ENCODE data around the gene ANO1.

ANO1 gene

DNA sequence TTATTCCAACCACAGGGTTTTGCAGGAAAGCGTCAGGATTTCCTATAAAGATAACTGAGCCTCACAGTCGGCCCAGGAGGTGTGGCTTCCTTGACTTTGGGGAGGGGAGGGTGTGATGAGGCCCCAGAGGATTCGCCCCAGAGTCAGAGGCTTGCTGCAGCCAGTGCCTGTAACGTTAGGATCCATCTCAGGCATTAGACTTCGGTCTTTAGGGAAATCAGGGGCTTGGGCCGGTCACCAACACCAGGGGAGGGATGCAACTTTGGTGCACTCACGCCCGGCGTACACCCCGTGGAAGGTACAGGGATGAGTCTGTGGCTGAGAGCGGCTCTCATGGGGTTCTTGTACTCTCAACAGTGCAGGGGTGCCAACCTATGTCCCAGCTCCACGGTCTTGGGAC lies 5.7 kb upstream of the ANO1 start:
- DNase-seq (ENCODE audit: insufficient read length, low spot score): no peak
- FAIRE-seq: no peak

DNA sequence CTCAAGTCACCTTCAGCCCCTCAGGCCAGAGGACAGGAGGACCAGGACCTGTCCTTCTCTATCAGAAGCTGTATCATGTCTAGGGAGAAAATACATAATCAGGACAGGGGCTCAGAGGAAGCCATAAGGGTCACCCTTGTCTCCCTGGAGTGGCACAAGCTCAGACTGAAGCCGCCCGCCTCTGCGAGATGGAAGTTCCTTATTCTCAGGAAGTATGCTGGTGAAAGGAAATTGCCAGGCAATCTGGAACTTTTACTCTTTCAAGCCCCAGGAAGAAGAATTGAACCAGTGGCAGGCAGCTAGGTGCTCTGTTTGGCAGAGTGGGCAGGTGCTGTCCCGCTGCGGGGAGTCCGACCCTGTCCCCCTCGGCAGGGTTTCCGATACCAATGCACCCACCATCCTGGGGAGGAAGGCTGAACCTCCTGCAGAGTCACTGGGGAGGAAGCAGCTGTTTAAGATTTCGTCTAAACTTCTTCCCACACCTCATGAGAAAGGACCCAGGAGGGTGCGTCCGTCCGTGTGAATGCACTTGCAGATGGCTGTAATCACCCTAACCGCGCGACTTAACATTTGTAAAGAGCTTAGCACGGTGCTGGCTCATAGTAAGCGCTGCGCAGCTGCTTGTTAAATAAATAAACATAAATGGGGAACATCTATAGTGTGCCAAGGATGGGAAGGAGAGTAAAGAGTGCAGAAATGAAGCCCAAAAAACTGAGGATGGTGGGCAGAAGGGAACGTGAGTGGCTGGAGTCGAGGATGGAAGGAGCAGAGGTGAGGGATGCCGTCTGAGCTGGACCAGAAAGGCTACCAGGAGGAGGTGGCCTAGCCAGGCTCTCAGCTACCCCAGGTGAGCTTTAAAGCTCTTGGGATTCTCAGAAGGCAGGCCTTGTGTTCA lies 5.0 kb upstream of the ANO1 start:
- FAIRE-seq: no peak

DNA sequence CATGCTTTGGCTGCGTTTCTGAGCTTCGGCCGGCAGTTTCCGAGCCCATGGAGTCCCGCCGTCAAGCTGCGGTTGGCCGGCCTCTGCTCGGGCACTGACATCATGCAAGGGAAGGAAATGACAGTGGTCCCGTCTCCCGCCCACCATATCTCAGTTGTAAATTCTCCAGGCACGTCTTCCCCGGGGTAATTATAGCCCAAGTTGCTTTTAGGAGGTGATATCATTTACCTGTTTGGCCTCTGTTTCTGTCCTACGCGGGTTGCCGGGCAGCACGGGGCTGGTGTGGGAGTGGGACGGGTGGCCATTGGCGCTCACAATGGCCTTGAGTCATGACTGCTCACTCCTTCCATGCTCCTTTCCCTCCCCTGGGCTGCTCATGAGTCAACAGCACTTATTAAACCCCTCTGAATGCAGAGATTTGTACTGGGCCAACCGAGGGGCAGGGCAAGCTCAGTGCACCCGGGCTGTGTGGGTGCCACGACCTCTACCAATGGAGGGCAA lies 4.2 kb upstream of the ANO1 start:
- DNase-seq (ENCODE audit: insufficient read length, low spot score) (no peak), FAIRE-seq (no peak)

More for the DNA sequence above, 5.0 kb upstream of the ANO1 start:
- DNase-seq (ENCODE audit: insufficient read length, low spot score): no peak

DNA sequence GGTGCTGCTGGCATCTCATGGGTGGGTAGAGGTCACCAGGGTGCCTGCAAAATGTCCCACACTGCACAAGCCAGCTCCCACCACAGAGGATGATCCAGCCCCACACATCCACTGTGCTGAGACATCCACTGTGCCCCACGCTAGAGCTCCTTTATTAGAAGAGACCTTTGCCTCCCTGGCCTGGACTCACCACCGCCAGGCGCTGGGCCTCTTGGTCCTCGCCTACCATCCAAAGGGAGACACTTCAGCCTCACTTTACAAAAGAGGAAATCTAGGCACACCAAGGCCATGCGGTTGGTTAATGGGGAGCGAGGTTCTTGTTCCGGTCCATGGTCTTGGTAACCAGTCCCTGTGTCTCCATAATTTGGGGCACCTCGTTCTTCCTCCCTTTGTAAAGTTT lies 3.4 kb upstream of the ANO1 start:
- no peak for DNase-seq (ENCODE audit: insufficient read length, low spot score)
- FAIRE-seq: no peak

DNA sequence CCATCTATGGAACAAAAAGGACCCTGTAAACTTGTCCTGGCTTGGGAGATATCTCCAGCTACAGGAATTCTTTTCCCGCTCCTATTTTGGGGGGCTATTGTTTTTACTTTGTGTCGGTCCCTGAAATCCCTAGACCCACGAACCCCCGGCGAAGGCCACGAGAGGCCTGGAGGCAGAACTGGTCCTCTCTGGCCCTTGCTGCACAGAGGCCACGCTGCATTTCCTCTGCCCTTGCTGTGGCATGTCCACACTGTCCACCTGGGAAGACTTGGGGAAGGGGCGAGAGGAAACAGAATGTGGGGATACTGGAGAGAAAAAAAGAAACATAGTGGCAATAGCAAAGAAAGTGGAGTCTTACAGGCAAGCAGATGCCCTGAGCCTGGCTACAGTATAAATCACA lies 2.3 kb upstream of the ANO1 start:
- FAIRE-seq (no peak), DNase-seq (ENCODE audit: insufficient read length, low spot score) (no peak)

DNA sequence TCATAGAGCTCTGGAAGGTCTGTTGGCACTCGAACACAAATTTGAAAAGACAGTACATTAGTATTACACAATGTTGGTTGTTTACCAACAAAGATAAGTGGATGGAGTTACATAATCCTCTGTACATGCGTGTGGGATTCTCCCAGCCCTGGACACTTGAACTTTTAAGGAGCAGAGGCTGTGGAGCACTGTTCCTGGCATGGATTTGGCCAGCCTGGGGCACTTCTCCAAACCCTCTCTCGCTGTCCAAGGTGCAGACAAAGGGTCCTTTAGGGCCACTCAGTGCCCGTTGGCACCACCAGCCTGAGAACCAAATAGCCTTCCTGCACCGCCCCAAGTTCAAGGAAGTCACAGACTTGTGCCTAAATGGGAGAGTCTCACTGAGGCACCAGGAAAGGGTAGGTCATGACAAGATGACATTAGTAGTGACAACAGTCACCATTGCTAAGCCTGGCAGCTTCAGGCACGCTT lies 1.6 kb upstream of the ANO1 start:
- DNase-seq (ENCODE audit: insufficient read length, low spot score) (no peak), FAIRE-seq (peak; percentile 36)

DNA sequence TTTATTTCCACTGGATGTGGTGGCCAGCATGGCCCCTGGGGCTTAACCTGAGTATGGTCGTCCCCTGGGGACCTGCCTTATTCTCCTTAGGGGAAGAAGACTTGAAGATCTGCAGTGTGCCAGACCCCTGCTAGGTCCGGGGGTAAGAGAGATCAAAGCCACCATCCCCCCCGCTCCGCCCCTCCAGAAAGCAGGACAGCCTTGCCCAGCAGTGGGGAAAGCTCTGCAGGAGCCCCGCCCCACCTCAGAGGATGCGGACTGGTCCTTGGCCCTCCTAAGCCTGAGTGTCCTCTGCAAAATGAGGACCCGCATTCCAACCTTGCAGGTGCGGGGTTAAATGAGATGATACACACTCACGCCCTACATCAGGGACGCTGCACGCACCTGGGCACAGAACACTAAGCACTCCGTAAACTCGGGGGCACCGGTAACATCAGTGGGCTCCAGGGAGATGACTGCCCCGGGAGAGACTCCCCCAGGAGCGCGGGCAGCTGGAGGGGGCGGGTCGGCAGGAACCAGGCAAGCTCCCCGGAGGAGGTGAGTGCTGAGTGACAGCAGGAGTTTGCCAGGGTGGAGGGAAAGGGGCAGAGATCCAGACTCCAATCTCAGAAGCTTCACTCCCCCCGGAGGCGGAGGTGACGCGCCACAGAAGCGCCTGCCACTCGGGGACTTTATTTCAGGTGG lies 564 bp upstream of the ANO1 start:
- FAIRE-seq (no peak), DNase-seq (ENCODE audit: insufficient read length, low spot score) (no peak)

DNA sequence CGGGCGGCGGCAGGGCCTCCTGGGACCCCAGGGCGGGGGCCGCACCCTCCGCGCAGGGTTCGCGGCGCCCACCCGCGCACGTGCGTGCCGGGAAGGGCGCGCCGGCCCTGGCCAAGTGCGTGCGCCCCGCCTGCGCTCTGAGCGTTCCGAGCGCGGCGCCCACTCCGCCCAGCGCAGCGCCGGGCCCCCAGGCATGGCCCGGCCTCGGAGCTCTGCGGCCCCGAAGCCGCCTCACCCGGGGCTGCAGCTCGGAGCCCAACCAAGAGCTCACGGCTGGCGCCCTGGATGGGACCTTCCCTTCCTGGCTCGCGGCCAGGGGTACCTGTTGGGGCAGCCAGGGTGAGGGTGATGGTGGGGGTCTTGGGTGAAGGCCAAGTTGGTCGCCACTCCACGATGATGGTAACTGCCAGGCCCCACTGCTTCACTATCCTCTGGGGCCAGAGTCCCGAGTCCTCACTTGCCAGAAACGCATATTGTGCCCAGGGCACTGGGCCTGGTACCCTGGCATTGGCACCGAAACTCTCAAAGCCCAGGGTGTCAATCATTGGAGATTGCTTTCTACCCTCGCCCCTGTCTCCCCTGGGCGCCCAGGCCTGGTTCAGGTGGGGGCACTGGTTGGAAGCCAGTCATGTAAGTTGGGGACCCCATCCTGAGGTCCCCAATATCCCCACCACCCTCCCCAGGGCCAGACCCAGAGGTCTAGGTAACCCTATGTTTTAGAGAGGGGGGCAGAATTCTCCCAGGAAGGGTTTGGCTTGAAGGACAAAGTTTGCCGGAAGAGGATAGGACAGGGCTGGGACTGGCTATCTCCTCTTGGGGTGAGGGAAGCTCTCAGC lies 882 bp downstream of the ANO1 start:
- DNase-seq (ENCODE audit: insufficient read length, low spot score) (no peak), FAIRE-seq (no peak)

DNA sequence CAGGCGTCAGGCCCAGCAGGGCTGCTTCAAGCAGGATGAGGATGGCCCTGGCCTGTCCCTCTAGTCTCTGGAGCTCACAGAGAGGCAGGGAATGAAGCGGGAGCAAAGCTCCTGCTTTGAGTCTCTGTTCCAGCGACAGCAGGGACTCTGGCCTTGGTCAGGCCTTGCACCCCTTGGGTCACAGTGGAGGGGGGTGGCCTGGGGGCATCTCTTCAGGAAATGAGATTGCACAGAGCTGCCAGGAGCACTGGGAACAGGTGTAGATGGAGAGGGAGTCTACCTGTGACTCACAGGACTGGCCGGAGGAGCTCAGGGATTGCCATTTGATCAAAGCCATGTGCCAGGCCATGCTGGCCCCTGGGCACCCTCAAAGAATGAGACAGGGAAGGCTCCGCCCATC lies 1.6 kb downstream of the ANO1 start:
- DNase-seq (ENCODE audit: insufficient read length, low spot score) (no peak), FAIRE-seq (no peak)

DNA sequence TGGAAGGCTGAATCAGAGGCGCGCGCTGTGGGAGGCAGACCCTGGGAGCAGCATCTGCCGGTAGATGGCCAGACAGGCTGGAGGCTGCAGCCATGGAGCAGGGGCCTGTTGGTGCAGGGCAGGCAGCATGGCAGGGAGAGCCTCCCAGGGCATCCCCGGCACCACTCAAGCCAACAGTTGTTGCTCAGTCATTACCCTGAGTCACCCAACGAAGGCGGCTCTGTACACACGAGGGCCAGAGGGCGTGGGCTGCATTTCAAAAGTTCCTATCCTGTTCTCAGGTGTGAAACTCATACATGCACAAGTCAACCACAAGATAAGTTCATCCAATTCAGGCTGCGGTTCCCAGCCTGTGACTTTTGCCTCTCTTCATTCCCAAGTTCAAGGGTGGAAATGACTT lies 2.6 kb downstream of the ANO1 start:
- no peak for DNase-seq (ENCODE audit: insufficient read length, low spot score)
- FAIRE-seq: no peak

DNA sequence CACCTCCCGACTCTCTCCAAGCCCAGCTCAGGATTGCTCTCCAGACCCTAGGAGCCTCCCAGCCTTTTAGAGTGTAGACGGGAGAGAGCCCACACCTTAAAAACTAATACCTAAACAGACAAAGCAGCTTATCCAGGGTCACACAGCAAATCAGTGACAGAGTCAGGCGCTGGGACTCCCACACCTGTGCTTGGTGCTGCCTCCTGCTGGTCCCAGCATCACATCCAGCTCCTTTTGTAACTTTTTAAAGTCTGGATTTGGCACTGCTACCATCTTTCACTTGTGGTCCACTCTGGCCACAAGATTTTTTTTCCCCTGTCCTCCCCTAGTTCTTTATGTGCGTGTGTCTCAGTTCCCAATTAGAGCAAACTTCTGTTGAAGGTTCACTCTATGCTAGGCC lies 4.7 kb downstream of the ANO1 start:
- DNase-seq (ENCODE audit: insufficient read length, low spot score): no peak
- FAIRE-seq: no peak

DNA sequence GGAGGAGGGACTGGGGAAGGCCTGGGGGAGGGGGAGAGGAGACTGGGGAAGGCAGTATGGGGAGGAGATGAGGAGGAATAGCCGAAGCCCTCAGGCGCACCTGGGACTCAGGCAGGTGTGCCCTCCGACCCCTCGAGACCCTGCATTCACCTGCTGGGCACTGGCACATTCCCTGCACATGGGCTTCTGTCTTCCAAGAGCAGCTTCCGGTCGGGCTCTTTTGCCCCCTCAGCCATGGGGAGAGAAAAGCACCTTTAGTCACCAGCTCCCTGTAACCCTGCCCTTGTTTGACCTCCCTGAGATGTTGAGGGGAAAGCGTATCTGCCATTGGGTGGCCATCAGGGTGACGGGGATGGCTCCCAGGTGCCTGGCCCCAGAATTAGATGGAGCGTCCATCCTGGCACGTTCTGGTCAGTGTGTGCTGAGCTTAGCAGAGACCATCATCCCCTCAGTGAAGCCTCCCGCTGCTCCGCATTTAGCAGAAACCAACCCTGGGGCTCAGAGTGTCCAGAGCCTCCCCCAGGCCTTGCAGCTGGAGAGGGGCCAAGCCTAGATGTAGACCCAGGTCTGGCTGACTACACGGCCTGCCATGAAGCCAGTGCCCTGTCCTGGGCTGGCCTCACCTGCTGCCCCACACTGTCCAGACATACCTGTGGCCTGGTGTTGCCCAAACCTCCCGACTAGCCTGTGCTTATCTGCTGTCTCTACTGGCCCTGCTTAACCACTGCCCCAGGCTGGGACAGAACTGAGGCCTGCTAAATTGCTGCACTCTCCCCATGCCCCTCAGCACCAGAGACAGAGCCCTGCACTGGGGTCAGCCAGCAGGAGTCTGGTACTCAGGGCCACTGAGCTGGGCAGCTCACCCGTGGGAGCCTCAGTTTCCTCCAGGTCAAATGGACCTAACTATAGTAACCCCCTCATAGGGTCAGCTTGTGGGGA lies 6.2 kb downstream of the ANO1 start:
- FAIRE-seq (peak; percentile 9), DNase-seq (ENCODE audit: insufficient read length, low spot score) (no peak)

DNA sequence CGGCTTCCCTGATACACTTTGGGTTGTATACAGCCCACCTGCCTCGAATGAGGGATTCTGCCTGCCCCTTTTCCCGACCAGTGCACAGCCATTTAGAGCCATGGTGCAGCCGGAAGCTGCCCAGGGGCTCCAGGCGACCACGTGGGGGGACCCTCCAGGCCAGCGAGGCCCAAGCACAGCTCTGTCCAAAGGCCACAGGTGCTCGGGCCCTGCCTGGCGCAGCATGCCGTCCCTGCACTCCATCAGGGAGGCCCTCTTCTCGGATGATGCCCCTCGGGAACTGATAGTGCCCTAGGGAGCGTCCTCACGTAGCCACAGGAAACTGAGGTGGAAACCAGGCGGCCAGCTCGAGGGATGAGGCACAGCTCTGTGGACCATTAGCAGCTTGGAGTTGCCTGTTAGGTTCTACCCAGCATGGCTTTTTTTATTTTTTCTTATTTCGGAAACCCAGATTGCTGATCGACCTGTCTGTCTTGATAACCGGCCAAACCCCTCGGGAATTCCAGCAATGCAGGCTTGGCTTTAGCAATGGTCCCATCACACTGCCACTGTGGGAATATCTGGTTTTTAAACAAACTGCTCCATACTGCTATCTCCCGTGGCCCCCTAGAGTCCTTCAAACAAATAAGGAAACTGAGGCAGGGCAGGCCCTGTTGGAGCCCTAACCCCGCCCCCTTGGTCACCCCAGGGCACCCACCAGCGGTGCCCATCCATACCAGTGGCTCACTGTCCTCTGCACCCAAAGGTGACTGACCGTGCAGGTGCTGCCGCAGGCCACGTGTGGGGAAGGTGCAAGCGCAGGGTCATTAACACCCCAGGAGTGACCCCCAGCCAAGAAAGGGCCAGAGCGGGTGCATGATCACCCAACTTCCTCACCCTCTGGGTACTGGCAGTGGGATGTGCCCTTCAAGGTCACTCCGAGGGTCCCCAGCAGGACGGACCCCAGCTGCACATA lies 8.0 kb downstream of the ANO1 start:
- DNase-seq (ENCODE audit: insufficient read length, low spot score): no peak
- FAIRE-seq: no peak

DNA sequence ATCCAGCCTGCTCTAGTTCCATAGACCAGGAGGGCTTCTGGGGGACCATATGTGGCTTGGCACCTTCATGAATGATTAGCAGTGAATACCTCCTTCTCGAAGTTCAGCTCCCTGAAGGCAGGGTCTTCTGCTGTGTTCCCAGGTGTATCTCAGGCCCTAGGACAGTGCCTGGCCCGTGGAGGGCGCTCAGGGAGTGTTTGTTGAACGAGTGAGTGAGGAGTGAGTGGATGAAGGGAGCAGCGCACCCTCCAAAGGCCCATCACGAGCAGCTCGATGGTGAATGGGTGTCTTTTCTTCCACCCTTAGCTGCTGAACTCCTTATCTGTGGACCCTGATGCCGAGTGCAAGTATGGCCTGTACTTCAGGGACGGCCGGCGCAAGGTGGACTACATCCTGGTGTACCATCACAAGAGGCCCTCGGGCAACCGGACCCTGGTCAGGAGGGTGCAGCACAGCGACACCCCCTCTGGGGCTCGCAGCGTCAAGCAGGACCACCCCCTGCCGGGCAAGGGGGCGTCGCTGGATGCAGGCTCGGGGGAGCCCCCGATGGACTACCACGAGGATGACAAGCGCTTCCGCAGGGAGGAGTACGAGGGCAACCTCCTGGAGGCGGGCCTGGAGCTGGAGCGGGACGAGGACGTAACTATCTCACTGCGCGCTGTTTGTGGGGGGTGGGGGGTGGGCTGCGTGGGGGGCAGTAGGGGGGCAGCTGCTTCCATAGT lies 9.5 kb downstream of the ANO1 start:
- DNase-seq (ENCODE audit: insufficient read length, low spot score): no peak
- peak; percentile 31 for FAIRE-seq

DNA sequence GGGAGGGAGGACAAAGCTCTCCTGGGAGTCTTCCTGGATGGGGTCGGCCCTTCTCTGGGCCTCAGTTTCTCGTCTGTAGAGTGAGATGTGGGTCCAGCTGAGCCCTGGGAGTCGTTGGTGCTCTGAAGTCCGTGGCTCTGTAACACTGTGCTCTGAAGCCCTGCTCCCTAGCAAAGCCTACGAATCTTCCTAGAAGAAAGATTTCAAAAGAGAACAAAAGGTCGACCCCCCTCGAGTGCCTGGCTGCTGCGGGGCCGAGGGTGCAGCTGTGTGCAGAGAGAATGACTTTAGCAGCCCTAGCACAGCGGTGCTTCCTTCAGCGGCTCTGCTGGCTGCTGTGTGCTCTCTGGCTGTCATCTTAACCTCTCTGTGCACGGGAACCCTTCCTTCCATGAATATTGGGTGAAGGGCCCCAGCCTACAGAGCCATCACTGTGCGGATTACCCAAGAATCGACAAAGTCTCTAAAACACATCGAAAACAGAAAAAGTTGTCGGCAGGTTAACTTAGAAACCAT lies 10.7 kb downstream of the ANO1 start:
- DNase-seq (ENCODE audit: insufficient read length, low spot score) (no peak), FAIRE-seq (no peak)

DNA sequence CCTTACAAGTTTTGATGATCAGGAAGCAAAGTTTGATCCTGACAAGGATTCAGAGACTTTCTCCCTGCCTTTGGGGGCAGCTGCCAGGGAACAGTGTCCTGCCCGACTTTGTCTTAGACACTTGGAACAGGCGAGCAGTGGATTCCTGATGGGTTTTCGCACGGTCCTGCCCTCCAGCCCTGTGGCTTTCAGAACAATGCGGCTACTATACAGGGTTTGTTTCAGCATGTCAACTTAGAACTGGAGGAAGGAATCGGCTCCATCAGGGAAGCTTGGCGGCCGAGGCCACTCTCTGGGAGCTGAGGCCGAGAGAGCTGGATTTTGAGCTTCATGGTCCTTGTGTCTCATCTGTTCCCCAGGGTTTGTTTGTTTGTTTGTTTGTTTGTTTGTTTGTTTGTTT lies 11.5 kb downstream of the ANO1 start:
- DNase-seq (ENCODE audit: insufficient read length, low spot score): no peak
- no peak for FAIRE-seq

DNA sequence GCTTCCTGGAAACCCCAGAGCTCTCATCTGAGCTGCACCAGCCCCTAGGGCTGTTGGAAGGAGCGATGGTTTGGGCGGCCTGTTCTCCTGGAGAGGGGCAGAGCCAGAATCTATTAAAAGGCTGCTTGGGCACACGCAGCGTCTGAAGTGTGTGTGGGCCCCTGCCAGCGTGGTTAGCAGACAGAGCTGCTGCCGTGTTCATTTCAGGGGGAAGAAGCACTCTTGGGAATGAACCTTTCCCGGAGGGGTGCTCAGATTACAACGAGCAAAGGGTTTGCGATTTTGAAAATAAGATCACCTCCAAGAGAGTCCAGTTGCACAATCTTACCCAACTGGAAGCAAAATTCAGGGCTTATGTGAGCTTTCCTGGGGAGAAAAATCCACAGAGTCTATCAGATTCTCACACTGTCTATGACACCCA lies 12.9 kb downstream of the ANO1 start:
- DNase-seq (ENCODE audit: insufficient read length, low spot score) (no peak), FAIRE-seq (no peak)

DNA sequence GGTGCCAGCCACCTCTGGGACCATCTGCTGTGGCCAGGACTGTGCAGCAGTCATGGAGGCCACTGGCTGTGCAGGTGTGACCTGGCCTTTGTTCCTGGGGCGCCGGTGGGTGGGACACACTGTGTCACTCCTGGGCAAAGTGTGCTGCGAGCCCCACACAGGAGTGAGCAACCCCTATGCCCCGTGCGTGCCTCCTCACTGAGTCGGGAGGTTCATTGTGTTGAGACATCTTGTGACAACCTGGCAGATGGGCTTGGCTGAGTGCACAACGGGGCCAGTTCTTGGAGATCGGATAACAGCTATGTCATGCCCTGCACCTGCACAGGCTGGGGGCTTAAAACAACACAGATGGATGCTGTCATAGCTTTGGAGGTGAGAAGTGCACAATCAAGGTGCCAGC lies 13.5 kb downstream of the ANO1 start:
- no peak for FAIRE-seq
- DNase-seq (ENCODE audit: insufficient read length, low spot score): no peak
